Measurements from ENCODE around the gene ZNF678.

DNA sequence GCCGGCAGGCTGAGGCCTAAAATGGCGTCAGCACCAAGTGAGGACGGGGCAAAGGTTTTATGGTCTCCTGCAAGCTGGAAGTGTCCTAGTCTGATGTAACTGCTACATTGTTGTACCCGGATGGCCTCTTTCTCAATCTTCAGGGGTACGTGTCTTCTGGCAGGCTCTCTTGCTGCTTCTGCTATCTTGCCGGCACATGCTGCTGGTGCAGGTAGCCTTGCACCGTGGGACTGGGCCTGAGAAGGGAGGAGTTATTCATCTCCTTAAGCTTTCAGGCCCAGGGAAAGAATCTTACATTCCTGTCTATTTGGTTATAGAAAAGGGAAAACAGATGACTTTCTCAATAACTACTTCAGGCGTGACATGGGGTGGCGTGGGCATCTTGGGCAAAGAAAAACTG, 72.2 kb downstream of the ZNF678 start:
- TF ChIP-seq, protein P1, sequence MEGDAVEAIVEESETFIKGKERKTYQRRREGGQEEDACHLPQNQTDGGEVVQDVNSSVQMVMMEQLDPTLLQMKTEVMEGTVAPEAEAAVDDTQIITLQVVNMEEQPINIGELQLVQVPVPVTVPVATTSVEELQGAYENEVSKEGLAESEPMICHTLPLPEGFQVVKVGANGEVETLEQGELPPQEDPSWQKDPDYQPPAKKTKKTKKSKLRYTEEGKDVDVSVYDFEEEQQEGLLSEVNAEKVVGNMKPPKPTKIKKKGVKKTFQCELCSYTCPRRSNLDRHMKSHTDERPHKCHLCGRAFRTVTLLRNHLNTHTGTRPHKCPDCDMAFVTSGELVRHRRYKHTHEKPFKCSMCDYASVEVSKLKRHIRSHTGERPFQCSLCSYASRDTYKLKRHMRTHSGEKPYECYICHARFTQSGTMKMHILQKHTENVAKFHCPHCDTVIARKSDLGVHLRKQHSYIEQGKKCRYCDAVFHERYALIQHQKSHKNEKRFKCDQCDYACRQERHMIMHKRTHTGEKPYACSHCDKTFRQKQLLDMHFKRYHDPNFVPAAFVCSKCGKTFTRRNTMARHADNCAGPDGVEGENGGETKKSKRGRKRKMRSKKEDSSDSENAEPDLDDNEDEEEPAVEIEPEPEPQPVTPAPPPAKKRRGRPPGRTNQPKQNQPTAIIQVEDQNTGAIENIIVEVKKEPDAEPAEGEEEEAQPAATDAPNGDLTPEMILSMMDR (conservative IDR thresholded peaks at IDR 0.05), result no peak
- no peak for TF ChIP-seq EZH2 (IDR thresholded peaks at IDR 0.05; ENCODE audit: low read depth)

All from PC-9 (cell line).